ENCODE data around the gene MPC1L.
"Not testable (repeated sequence)": the region's sequence is repeated elsewhere in the genome, so short reads cannot be mapped to it uniquely, and the experiment has no call there.

MPC1L gene

DNA sequence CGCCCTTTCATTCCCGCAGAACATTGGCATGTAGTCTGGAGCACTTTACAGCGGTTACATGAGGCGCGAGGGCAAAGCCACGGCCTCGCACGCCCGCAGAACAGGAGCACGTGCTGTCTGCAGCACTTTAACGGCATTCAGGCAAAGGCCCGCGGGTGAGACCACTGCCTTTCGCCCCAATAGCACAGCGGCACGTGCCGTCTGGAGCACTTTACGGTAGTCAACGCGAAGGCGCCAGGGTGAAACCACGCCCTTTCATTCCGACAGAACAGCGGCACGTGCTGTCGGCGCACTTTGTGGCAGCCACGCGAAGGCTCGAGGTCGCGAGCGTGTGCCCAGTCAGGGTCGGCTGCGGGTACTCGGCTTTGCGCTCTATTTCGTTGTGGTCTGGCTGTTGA, at the start of gene MPC1L:
Gene MPC1L (plus strand): TSS at position 290 of the 398 bp plus-strand sequence. CDS start 138 bp downstream, outside the sequence.
- no peak for DNase-seq

DNA sequence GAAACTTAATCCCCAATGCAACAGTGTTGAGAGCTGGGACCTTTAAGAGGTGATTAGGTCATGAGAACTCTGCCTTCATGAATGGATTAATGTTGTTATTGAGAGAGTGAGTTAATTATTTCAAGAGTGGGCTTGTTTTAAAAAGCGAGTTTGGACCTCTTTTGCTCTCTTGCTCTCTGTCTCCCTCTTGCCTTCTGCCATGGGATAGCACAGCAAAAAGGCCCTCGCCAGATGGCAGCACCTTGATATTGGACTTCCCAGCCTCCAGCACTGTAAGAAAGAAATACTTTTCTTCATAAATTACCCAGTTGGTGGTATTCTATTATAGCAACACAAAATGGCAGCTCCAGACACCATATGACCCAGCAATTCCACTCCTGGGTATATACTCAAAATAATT, 49.5 kb upstream of the MPC1L start:
- no peak for DNase-seq

DNA sequence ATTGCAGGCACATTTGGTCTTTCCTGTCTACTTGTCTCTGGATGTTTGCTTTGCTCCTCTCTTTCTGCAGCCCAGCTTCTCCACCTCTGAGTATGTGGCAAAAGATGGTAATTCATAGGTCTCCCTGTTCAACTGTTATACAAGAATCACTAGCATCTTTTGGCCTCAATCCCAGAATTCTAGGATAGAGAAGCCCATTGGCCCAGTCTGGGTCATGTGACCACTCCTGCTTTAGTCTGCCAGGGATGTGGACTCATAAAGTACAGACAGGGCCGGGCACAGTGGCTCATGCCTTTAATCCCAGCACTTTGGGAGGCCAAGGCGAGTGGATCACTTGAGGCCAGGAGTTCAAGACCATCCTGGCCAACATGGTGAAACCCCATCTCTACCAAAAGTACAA, 47.8 kb upstream of the MPC1L start:
- DNase-seq: not testable (repeated sequence)

GRCh38 chrX:40576291-40576690, 46.9 kb upstream of the MPC1L start:
- no peak for DNase-seq

DNA sequence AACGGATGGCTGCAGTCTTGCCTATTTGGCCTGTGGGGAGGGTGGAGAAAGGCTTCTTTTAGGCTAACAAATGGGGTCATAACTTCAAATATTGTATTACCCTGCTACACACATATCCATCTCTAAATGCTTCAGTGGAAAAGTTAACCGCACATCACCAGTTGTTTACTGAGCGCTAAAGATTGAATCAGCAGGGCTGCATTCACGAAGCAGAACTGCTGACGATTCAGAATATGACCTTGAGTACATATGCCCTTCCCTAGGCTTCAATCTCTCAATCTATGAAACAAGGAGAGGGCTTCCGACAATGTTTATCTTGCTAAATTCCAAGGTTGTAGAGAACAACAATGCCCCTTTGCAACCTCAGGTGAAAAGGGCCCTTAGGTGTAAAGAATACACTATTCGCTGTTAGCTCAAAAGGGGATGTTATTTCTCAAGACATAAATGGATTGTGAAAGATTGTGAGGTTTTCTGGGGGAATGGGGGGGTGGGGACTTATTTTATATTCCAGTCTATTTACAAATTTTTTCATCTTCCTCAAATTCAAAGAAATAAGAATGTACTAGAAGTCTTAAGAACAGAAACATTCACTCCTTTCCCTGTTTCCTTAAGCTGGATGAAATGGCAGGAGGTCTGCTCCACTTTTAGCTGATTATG, 45.1 kb upstream of the MPC1L start:
- no peak for DNase-seq

DNA sequence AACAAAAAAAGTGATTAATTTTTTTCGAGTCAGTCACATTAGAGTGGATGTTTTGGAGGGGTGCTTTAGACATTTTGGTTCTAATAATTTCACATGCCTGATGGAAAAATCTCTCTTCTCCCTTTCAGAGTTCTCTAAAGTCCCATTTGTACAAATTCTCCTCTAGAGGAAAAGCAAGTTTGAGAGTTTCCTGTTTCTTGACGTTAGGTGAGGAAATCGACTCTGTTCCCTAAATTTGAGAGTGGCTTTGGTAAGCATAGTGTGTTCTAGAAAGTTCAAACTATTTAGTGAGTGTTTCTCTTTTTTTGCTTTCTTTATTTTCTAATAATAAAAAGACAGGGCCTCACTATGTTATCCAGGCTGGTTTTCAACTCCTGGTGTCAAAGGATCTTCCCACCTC, 44.1 kb upstream of the MPC1L start:
- no peak for DNase-seq

GRCh38 chrX:40579900-40580536, 43.2 kb upstream of the MPC1L start:
- DNase-seq: no peak

- DNase-seq: peak; percentile 79
These were observed 42.5 kb upstream of the MPC1L start, which contains the start of gene ATP6AP2 for GRCh38 chrX:40580537-40581335. ATP6AP2 (plus strand) TSS chrX:40580970; CDS start chrX:40581066, 96 bp downstream.

GRCh38 chrX:40581336-40581920, 41.8 kb upstream of the MPC1L start:
- DNase-seq: no peak

GRCh38 chrX:40582178-40582577, 41.0 kb upstream of the MPC1L start:
- not testable (repeated sequence) for DNase-seq

DNA sequence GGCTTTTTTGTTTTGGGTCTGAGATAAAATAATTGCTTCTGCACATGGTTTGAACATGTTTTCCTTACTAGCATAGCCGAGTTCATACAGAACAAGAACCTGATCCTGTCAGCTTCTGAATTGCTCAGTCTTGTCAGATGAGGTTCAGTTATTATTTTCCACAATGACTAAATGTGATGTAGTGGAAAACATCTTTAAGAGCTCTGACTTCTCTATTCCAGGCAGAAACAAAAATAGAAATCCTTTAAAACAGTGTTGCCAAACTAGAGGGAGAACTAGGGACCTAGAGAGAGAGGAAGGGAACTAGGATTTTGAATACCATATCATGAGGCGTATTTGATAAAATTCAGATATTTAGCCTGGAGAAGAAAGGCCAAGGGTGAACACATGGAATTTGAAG, 40.4 kb upstream of the MPC1L start:
- DNase-seq: no peak

- DNase-seq: not testable (repeated sequence)
These were observed 35.6 kb upstream of the MPC1L start for GRCh38 chrX:40587623-40588022.

GRCh38 chrX:40589616-40590321, 33.5 kb upstream of the MPC1L start:
- DNase-seq: not testable (repeated sequence)

DNA sequence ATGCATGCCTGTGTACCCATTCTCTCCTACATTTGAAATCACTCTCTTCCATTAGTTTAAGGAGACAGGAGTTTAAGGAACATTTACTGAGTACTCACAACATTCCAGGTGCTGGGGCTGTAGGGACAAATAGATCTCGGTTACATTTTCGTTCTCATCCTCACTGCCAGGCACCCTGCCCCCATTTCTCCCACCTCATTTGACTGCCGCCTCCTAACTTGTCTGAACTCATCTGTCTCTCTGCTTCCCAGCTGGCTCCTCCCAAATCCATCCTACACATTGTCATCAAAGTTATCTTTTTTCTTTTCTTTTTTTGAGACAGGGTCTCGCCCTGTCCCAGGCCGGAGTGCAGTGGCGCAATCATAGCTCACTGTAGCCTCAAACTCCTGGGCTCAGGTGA, 19.8 kb upstream of the MPC1L start:
- DNase-seq: no peak

GRCh38 chrX:40607381-40607780, 15.8 kb upstream of the MPC1L start:
- no peak for DNase-seq

- DNase-seq: no peak
These were observed 10.7 kb upstream of the MPC1L start for GRCh38 chrX:40612511-40612910.

DNA sequence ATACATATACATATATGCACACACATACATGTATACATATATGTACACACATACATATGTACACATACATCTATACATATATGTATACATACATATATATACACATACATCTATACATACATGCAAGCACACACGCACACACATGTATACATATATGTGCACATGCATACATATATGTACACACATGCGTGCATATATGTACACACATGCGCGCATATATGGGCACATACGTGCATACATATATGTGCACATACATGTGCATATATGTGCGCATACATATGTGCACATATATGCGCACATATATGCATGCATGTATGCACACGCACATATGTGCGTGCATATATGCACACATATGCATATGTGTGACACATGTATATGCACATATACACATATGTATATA, 7.3 kb upstream of the MPC1L start:
- no peak for DNase-seq

DNA sequence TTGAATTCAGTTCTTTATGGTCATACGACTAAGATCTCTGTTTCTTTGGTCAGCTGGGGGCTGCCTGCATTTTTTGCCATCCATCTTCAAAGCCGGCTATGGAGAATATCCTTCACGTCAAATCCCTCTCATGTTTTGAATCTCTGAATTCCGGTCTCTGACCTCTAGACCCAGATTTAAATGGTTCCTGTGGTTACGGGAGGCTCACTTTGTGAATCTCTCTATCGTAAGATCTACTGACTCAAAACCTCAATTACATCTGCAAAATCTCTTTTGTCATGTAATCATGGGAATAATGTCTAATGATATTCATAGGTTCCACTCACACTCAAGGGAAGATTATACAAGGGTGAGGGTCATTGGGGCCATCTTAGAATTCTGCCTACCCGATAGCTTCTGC, 5.7 kb upstream of the MPC1L start:
- no peak for DNase-seq

DNA sequence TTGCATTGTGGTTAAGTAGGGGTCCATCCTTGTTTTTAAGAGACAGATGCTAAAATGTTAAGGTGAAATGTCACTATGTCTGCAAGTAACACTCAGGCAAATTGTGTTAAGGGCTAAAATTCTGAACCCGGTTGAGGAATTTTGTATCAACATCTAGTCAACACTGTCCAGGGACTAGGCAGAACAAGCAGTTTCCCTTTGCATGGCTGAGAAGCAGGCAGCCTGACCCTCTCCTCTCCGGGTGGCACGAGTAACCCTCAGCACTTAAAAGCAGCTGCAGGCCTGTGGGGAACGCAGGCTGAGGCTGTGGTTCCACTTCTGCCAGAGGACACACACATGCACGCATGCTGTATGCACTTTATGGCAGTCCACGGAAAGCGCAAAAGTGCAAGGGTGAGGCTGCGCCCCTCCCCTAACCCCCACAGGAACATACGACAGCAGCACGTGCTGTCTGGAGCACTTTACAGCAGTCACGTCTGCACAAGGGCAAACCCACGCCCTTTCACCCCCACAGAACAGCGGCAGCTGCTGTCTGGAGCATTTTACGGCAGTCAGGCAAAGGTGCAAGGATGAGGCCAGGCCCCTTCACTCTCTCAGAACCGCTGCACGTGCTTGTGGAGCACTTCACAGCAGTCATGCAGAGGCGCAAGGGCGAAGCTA, 619 bp upstream of the MPC1L start:
- DNase-seq: no peak

DNA sequence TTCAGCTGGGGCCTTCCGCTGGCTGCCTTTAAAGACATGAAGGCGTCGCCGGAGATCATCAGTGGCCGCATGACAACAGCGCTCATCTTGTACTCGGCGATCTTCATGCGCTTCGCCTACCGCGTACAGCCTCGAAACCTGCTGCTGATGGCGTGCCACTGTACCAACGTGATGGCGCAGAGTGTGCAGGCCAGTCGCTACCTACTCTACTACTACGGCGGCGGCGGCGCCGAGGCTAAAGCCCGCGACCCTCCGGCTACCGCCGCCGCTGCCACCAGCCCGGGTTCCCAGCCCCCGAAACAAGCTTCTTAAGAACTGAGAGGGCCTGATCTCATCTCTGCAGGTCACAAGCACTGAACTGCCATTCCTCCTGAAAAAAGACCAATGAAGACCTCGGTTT, 437 bp downstream of the MPC1L start:
- DNase-seq: no peak

GRCh38 chrX:40625294-40625693, 2.1 kb downstream of the MPC1L start:
- no peak for DNase-seq

- DNase-seq: no peak
These were observed 5.3 kb downstream of the MPC1L start for GRCh38 chrX:40628506-40628905.
